CD8-positive, alpha-beta memory T cell (primary cell): Measurements from ENCODE around the gene DCC. TPM values are rescaled to one million over a fixed set of nuclear protein-coding genes. Genes with fewer than 3 reads are reported as not detected.

Experiments
- CTCF ChIA-PET: fragments of 350-600 bp; sonication (Branson Sonifier 250); formaldehyde crosslinking; loops from one replicate; lab custom pipeline; 2021; ENCODE audit warnings: antibody characterized with exemption; lab: Charles Lee
- POLR2A ChIA-PET: fragments of 350-600 bp; sonication (Branson Sonifier 250); formaldehyde crosslinking; loops from one replicate; lab custom pipeline; 2021; ENCODE audit warnings: antibody characterized with exemption; lab: Charles Lee
- DNase-seq, 5 donors: peaks; one replicate each; pipeline versions ENCODE4 v3.0.0 to v3.0.0-alpha.2; 2020 to 2022; ENCODE audit warnings: mixed read lengths in 1 of 5
- H3K27ac ChIP-seq: one replicate; pipeline ENCODE4 v1.7.0; 2013; ENCODE audit warnings: low read depth, mild to moderate bottlenecking, low read length, moderate library complexity
- H3K27me3 ChIP-seq: 2 replicates; pipeline ENCODE4 v1.7.0; 2013; ENCODE audit warnings: low read length, mild to moderate bottlenecking; ENCODE audit not compliant: insufficient read depth, poor library complexity, severe bottlenecking
- H3K36me3 ChIP-seq: 2 replicates; pipeline ENCODE4 v1.7.0; 2013; ENCODE audit warnings: mild to moderate bottlenecking, low read length, moderate library complexity; ENCODE audit not compliant: insufficient read depth
- H3K4me1 ChIP-seq: 2 replicates; pipeline ENCODE4 v1.7.0; 2013; ENCODE audit warnings: mild to moderate bottlenecking, low read length, moderate library complexity; ENCODE audit not compliant: insufficient read depth
- H3K4me3 ChIP-seq: 2 replicates; pipeline ENCODE4 v1.7.0; 2013; ENCODE audit warnings: mild to moderate bottlenecking, low read length
- H3K9me3 ChIP-seq: 2 replicates; pipeline ENCODE4 v1.7.0; 2013; ENCODE audit warnings: mild to moderate bottlenecking, low read length
- H3K27ac Mint-ChIP-seq, 8 donors: one replicate each; pipeline ENCODE4 v1.8.0; 2020 to 2021; ENCODE audit warnings: mixed read lengths in 8 of 8, mild to moderate bottlenecking in 6 of 8, inconsistent platforms in 3 of 8, moderate library complexity in 3 of 8
- H3K27me3 Mint-ChIP-seq, 2 donors: one replicate each; pipeline ENCODE4 v1.8.0; 2020 to 2021; ENCODE audit warnings: mixed read lengths in 2 of 2, mild to moderate bottlenecking in 1 of 2, moderate library complexity in 1 of 2
- H3K36me3 Mint-ChIP-seq, 3 donors: one replicate each; pipeline ENCODE4 v1.8.0; 2020 to 2021; ENCODE audit warnings: mixed read lengths in 3 of 3, inconsistent platforms in 1 of 3, mild to moderate bottlenecking in 1 of 3
- H3K4me1 Mint-ChIP-seq, 3 donors: one replicate each; pipeline ENCODE4 v1.8.0; 2020 to 2021; ENCODE audit warnings: mixed read lengths in 3 of 3, inconsistent platforms in 1 of 3, mild to moderate bottlenecking in 1 of 3
- H3K4me3 Mint-ChIP-seq, 7 donors: one replicate each; pipeline ENCODE4 v1.8.0; 2020 to 2021; ENCODE audit warnings: mixed read lengths in 7 of 7, mild to moderate bottlenecking in 6 of 7, moderate library complexity in 4 of 7, inconsistent platforms in 2 of 7
- H3K9me3 Mint-ChIP-seq, 5 donors: one replicate each; pipeline ENCODE4 v1.8.0; 2020 to 2022; ENCODE audit warnings: mixed read lengths in 5 of 5, mild to moderate bottlenecking in 3 of 5, moderate library complexity in 2 of 5, inconsistent platforms in 1 of 5
- polyA plus RNA-seq: library from polyadenylated mRNA; unstranded; fragments of 300-500 nt; fragmentation: Illumina TruSeq; gene quantifications from one replicate; pipeline ENCODE4 v1.2.3, GENCODE V29; 2021
- total RNA-seq, 2 experiments: library from RNA; stranded (reverse); gene quantifications; one replicate each; pipeline ENCODE4 v1.2.3, GENCODE V29; 2021

DCC gene
- total and polyA plus RNA-seq, 3 experiments from 2014 or later = not detected

GRCh38 chr18:53028565-53028964, 688.6 kb downstream of the DCC start:
- Mint-ChIP-seq H3K27ac (no peak overlapping the region), H3K4me3 (no peak overlapping the region), H3K4me1 (no peaks in the 10 kb centered on the region), H3K36me3 (no peaks in the 10 kb centered on the region), H3K9me3 (peaks cover 0 to 4% (median 0%) of the 10 kb centered on the region in 5 donors), H3K27me3 (no peaks in the 10 kb centered on the region)
- CTCF ChIA-PET = no interaction called here
- DNase-seq = no peak
- H3K36me3 ChIP-seq = no peaks in the 10 kb centered on the region
- POLR2A ChIA-PET = no interaction called here
- H3K4me1 ChIP-seq = no peaks in the 10 kb centered on the region
- no peaks in the 10 kb centered on the region for H3K9me3 ChIP-seq
- H3K27me3 ChIP-seq = no peaks in the 10 kb centered on the region
- no peak overlapping the region for H3K27ac ChIP-seq
- no peak overlapping the region for H3K4me3 ChIP-seq

- no peaks in the 10 kb centered on the region for H3K27me3 Mint-ChIP-seq
- CTCF ChIA-PET = no interaction called here
- no peak overlapping the region for H3K4me3 Mint-ChIP-seq
Measured at GRCh38 chr18:53033128-53033527, 693.1 kb downstream of the DCC start.

GRCh38 chr18:53038608-53039007, 698.6 kb downstream of the DCC start:
- Histone ChIP-seq H3K4me3 (no peak overlapping the region), H3K27ac (no peak overlapping the region), H3K27me3 (no peaks in the 10 kb centered on the region), H3K4me1 (no peaks in the 10 kb centered on the region), H3K36me3 (no peaks in the 10 kb centered on the region), H3K9me3 (no peaks in the 10 kb centered on the region)
- no peak overlapping the region for H3K4me3 Mint-ChIP-seq
- no peak overlapping the region for H3K27ac Mint-ChIP-seq
- no peaks in the 10 kb centered on the region for H3K4me1 Mint-ChIP-seq
- POLR2A ChIA-PET = no interaction called here
- peaks cover 0 to 1% of the 10 kb centered on the region in 2 donors for H3K27me3 Mint-ChIP-seq
- peaks cover 4 to 17% (median 7%) of the 10 kb centered on the region in 5 donors for H3K9me3 Mint-ChIP-seq
- no peaks in the 10 kb centered on the region for H3K36me3 Mint-ChIP-seq
- no peak for DNase-seq
- CTCF ChIA-PET = no interaction called here

More at GRCh38 chr18:53033128-53033527, 693.1 kb downstream of the DCC start:
- Mint-ChIP-seq H3K4me1 (no peaks in the 10 kb centered on the region), H3K9me3 (peaks cover 0 to 4% (median 0%) of the 10 kb centered on the region in 5 donors), H3K36me3 (no peaks in the 10 kb centered on the region), H3K27ac (no peak overlapping the region)
- Histone ChIP-seq H3K27me3 (no peaks in the 10 kb centered on the region), H3K4me3 (no peak overlapping the region), H3K27ac (no peak overlapping the region), H3K36me3 (no peaks in the 10 kb centered on the region), H3K9me3 (no peaks in the 10 kb centered on the region), H3K4me1 (no peaks in the 10 kb centered on the region)
- DNase-seq = no peak
- POLR2A ChIA-PET = no interaction called here

- H3K36me3 Mint-ChIP-seq = no peaks in the 10 kb centered on the region
- peaks cover 4 to 17% (median 10%) of the 10 kb centered on the region in 5 donors for H3K9me3 Mint-ChIP-seq
- H3K4me3 ChIP-seq = no peak overlapping the region
- H3K27me3 ChIP-seq = no peaks in the 10 kb centered on the region
- H3K4me1 Mint-ChIP-seq = no peaks in the 10 kb centered on the region
- no peak overlapping the region for H3K27ac ChIP-seq
- no peaks in the 10 kb centered on the region for H3K9me3 ChIP-seq
- no peak overlapping the region for H3K4me3 Mint-ChIP-seq
- no peaks in the 10 kb centered on the region for H3K4me1 ChIP-seq
- H3K36me3 ChIP-seq = no peaks in the 10 kb centered on the region
- peaks cover 0 to 1% of the 10 kb centered on the region in 2 donors for H3K27me3 Mint-ChIP-seq
- POLR2A ChIA-PET = no interaction called here
- DNase-seq = no peak
- CTCF ChIA-PET = no interaction called here
- no peak overlapping the region for H3K27ac Mint-ChIP-seq
Measured at GRCh38 chr18:53040286-53040685, 700.3 kb downstream of the DCC start.

- POLR2A ChIA-PET = no interaction called here
- H3K4me1 Mint-ChIP-seq = no peaks in the 10 kb centered on the region
- Histone ChIP-seq H3K4me3 (no peak overlapping the region), H3K27me3 (no peaks in the 10 kb centered on the region), H3K4me1 (no peaks in the 10 kb centered on the region), H3K36me3 (no peaks in the 10 kb centered on the region), H3K9me3 (no peaks in the 10 kb centered on the region), H3K27ac (no peak overlapping the region)
- no peaks in the 10 kb centered on the region for H3K36me3 Mint-ChIP-seq
- no peak overlapping the region for H3K4me3 Mint-ChIP-seq
- DNase-seq = no peak
- no peak overlapping the region for H3K27ac Mint-ChIP-seq
- no peaks in the 10 kb centered on the region for H3K27me3 Mint-ChIP-seq
- CTCF ChIA-PET = no interaction called here
- peaks cover 0 to 18% (median 9%) of the 10 kb centered on the region in 5 donors for H3K9me3 Mint-ChIP-seq
Measured at GRCh38 chr18:53056064-53056463, 716.1 kb downstream of the DCC start.

GRCh38 chr18:53070788-53071187, 730.8 kb downstream of the DCC start:
- Histone ChIP-seq H3K27ac (no peak overlapping the region), H3K27me3 (no peaks in the 10 kb centered on the region), H3K4me1 (no peaks in the 10 kb centered on the region), H3K9me3 (no peaks in the 10 kb centered on the region), H3K4me3 (no peak overlapping the region), H3K36me3 (no peaks in the 10 kb centered on the region)
- no peak for DNase-seq
- no peak overlapping the region for H3K27ac Mint-ChIP-seq
- no peak overlapping the region for H3K4me3 Mint-ChIP-seq
- ChIA-PET CTCF (no interaction called here), POLR2A (no interaction called here)
- no peaks in the 10 kb centered on the region for H3K36me3 Mint-ChIP-seq
- peaks cover 0 to 34% (median 9%) of the 10 kb centered on the region in 5 donors for H3K9me3 Mint-ChIP-seq
- peaks cover 0 to 2% of the 10 kb centered on the region in 2 donors for H3K27me3 Mint-ChIP-seq
- H3K4me1 Mint-ChIP-seq = no peaks in the 10 kb centered on the region

- no peak for DNase-seq
- H3K4me1 ChIP-seq = no peaks in the 10 kb centered on the region
- POLR2A ChIA-PET = no interaction called here
- H3K9me3 ChIP-seq = peaks cover 4% of the 10 kb centered on the region
- H3K27ac ChIP-seq = no peak overlapping the region
- no peaks in the 10 kb centered on the region for H3K36me3 ChIP-seq
- Mint-ChIP-seq H3K27ac (no peak overlapping the region), H3K4me3 (no peak overlapping the region), H3K27me3 (no peaks in the 10 kb centered on the region), H3K4me1 (no peaks in the 10 kb centered on the region), H3K9me3 (peaks cover 0 to 24% (median 8%) of the 10 kb centered on the region in 5 donors), H3K36me3 (no peaks in the 10 kb centered on the region)
- CTCF ChIA-PET = no interaction called here
- no peak overlapping the region for H3K4me3 ChIP-seq
- H3K27me3 ChIP-seq = no peaks in the 10 kb centered on the region
Measured at GRCh38 chr18:53080687-53081086, 740.7 kb downstream of the DCC start.

GRCh38 chr18:53093636-53094035, 753.6 kb downstream of the DCC start:
- no peaks in the 10 kb centered on the region for H3K9me3 ChIP-seq
- H3K27me3 ChIP-seq = no peaks in the 10 kb centered on the region
- ChIA-PET CTCF (no interaction called here), POLR2A (no interaction called here)
- no peak overlapping the region for H3K27ac ChIP-seq
- no peaks in the 10 kb centered on the region for H3K27me3 Mint-ChIP-seq
- no peaks in the 10 kb centered on the region for H3K4me1 Mint-ChIP-seq
- no peak overlapping the region for H3K27ac Mint-ChIP-seq
- no peaks in the 10 kb centered on the region for H3K36me3 ChIP-seq
- no peak overlapping the region for H3K4me3 ChIP-seq
- peaks cover 4 to 17% (median 12%) of the 10 kb centered on the region in 5 donors for H3K9me3 Mint-ChIP-seq
- no peak for DNase-seq
- H3K36me3 Mint-ChIP-seq = no peaks in the 10 kb centered on the region
- no peak overlapping the region for H3K4me3 Mint-ChIP-seq
- no peaks in the 10 kb centered on the region for H3K4me1 ChIP-seq
